ENCODE measurements around the gene AK4. TPM values are rescaled to one million over a fixed set of nuclear protein-coding genes. Genes with fewer than 3 reads are reported as not detected.
"Not testable (repeated sequence)": the region's sequence is repeated elsewhere in the genome, so short reads cannot be mapped to it uniquely, and the experiment has no call there.

Gene AK4
- total RNA-seq, 1 experiment from 2014 or later = 131 TPM

DNA sequence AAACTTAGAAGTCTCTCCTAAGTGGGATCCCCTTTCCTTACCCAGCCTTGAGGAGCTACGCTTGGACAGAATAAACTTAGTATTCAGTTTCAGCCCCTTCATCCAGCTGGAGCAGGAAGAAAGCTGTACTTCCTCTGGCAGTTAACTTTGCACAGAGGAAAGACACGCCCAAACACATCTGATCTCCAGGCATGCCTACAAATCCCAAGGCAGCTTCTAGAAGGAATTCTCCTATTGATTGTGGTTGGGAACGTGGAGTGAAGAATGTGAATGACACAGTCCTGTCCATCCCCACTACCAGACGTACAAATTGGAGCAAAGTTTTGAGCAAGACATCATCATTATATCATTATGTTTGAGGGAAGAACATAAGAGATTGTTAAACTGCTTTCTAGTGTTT lies 6.6 kb upstream of the AK4 start:
- DNase-seq = no peak
- Mint-ChIP-seq H3K36me3 (ENCODE audit: insufficient read depth, unreplicated experiment) (no peaks in the 10 kb centered on the region), H3K27me3 (ENCODE audit: insufficient read depth, unreplicated experiment) (no peaks in the 10 kb centered on the region), H3K9me3 (ENCODE audit: unreplicated experiment) (no peaks in the 10 kb centered on the region), H3K4me3 (ENCODE audit: unreplicated experiment) (no peak overlapping the region), H3K4me1 (ENCODE audit: low read depth, unreplicated experiment) (peaks cover 39% of the 10 kb centered on the region), H3K27ac (ENCODE audit: unreplicated experiment) (no peak overlapping the region)
- no peak overlapping the region for H3K4me3 ChIP-seq (ENCODE audit: low read depth, low read length)
- intact Hi-C loops (cut with micrococcal nuclease; ENCODE audit: unreplicated experiment) = no loop called here
- H3K9me3 ChIP-seq = no peaks in the 10 kb centered on the region
- H3K4me1 ChIP-seq = peaks cover 23% of the 10 kb centered on the region
- H3K36me3 ChIP-seq (ENCODE audit: control insufficient read depth, insufficient read depth, low read length) = no peaks in the 10 kb centered on the region
- ChIA-PET POLR2A (no interaction called here), CTCF (no interaction called here)
- no TSS peak for BruUV-seq (replicated peaks)
- H3K27me3 ChIP-seq (replicated peaks; ENCODE audit: control insufficient read depth, insufficient read depth, low read length) = no peaks in the 10 kb centered on the region
- TF ChIP-seq, protein P1, sequence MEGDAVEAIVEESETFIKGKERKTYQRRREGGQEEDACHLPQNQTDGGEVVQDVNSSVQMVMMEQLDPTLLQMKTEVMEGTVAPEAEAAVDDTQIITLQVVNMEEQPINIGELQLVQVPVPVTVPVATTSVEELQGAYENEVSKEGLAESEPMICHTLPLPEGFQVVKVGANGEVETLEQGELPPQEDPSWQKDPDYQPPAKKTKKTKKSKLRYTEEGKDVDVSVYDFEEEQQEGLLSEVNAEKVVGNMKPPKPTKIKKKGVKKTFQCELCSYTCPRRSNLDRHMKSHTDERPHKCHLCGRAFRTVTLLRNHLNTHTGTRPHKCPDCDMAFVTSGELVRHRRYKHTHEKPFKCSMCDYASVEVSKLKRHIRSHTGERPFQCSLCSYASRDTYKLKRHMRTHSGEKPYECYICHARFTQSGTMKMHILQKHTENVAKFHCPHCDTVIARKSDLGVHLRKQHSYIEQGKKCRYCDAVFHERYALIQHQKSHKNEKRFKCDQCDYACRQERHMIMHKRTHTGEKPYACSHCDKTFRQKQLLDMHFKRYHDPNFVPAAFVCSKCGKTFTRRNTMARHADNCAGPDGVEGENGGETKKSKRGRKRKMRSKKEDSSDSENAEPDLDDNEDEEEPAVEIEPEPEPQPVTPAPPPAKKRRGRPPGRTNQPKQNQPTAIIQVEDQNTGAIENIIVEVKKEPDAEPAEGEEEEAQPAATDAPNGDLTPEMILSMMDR (IDR thresholded peaks at IDR 0.05; ENCODE audit: insufficient read depth in 1 of 2, low read depth in 1 of 2, low read length in 1 of 2, severe bottlenecking in 1 of 2, unreplicated experiment in 1 of 2) = no peak

DNA sequence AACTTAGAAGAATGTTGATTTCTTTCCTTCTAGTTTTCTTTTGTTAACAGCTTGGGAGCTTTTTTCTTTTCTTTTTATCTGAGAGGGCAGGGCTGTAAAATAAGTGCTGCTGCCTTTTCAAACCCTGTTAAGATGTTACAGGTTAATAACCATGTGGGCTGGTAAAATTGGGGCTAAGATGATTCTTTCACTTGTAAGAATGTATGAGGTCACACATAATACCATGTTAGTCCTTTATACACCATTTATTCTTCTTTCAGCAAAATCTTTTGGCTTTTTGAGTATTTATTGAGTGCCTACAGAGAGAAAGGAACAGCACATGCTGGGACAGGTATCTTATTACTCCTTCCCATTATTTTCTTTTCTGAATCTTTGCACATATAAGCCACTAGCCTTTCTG lies 6.1 kb upstream of the AK4 start:
- intact Hi-C loops (cut with micrococcal nuclease; ENCODE audit: unreplicated experiment) = no loop called here
- Histone ChIP-seq H3K9me3 (no peaks in the 10 kb centered on the region), H3K4me1 (peaks cover 27% of the 10 kb centered on the region), H3K4me3 (ENCODE audit: low read depth, low read length) (no peak overlapping the region), H3K36me3 (ENCODE audit: control insufficient read depth, insufficient read depth, low read length) (no peaks in the 10 kb centered on the region), H3K27me3 (replicated peaks; ENCODE audit: control insufficient read depth, insufficient read depth, low read length) (no peaks in the 10 kb centered on the region)
- POLR2A ChIA-PET = no interaction called here
- no peak overlapping the region for H3K4me3 Mint-ChIP-seq (ENCODE audit: unreplicated experiment)
- no peaks in the 10 kb centered on the region for H3K9me3 Mint-ChIP-seq (ENCODE audit: unreplicated experiment)
- no peaks in the 10 kb centered on the region for H3K36me3 Mint-ChIP-seq (ENCODE audit: insufficient read depth, unreplicated experiment)
- no peak for DNase-seq
- TF ChIP-seq, protein P1 (IDR thresholded peaks at IDR 0.05; ENCODE audit: insufficient read depth in 1 of 2, low read depth in 1 of 2, low read length in 1 of 2, severe bottlenecking in 1 of 2, unreplicated experiment in 1 of 2) = no peak
- peaks cover 39% of the 10 kb centered on the region for H3K4me1 Mint-ChIP-seq (ENCODE audit: low read depth, unreplicated experiment)
- BruUV-seq (replicated peaks) = no TSS peak
- CTCF ChIA-PET = no interaction called here
- H3K27me3 Mint-ChIP-seq (ENCODE audit: insufficient read depth, unreplicated experiment) = no peaks in the 10 kb centered on the region
- no peak overlapping the region for H3K27ac Mint-ChIP-seq (ENCODE audit: unreplicated experiment)

DNA sequence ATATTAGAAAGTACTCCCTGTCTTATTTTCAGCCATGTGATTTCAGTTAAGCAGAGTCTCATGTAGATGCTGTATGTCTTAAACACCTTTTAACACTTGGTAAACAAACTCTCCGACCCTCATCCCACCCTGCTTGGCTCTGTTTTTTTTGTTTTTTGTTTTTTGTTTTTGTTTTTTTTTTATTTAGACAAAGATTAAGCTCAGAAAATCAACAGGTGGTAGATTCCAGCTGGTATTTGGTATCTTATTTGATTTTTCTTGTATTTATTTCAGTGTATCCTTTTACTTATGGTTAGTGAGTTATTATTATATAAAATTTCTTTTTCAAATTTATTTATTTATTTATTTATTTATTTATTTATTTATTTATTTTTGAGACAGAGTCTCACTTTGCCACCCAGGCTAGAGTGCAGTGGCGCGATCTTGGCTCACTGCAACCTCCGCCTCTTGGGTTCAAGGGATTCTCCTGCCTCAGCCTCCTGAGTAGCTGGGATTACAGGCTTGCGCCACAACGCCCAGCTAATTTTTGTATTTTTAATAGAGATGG lies 4.8 kb upstream of the AK4 start:
- CTCF ChIA-PET; BruUV-seq (replicated peaks); POLR2A ChIA-PET: not testable (repeated sequence)

More for the DNA sequence above, 4.8 kb upstream of the AK4 start:
- H3K27me3 ChIP-seq (replicated peaks; ENCODE audit: control insufficient read depth, insufficient read depth, low read length); H3K27me3 Mint-ChIP-seq (ENCODE audit: insufficient read depth, unreplicated experiment); DNase-seq; intact Hi-C loops (cut with micrococcal nuclease; ENCODE audit: unreplicated experiment); H3K4me3 Mint-ChIP-seq (ENCODE audit: unreplicated experiment); H3K9me3 ChIP-seq; H3K36me3 Mint-ChIP-seq (ENCODE audit: insufficient read depth, unreplicated experiment); H3K36me3 ChIP-seq (ENCODE audit: control insufficient read depth, insufficient read depth, low read length); H3K27ac Mint-ChIP-seq (ENCODE audit: unreplicated experiment); H3K9me3 Mint-ChIP-seq (ENCODE audit: unreplicated experiment); H3K4me3 ChIP-seq (ENCODE audit: low read depth, low read length): not testable (repeated sequence)
- H3K4me1 ChIP-seq = peaks cover 27% of the 10 kb centered on the region
- peaks cover 32% of the 10 kb centered on the region for H3K4me1 Mint-ChIP-seq (ENCODE audit: low read depth, unreplicated experiment)
